Type B pancreatic cell (in vitro differentiated cells): ENCODE data around the gene SLC25A23. TPM values are rescaled to one million over a fixed set of nuclear protein-coding genes. Genes with fewer than 3 reads are reported as not detected.
"Not testable (repeated sequence)": the region's sequence is repeated elsewhere in the genome, so short reads cannot be mapped to it uniquely, and the experiment has no call there.

Experiments
- DNase-seq: peaks from one replicate; pipeline ENCODE4 v3.0.0; 2021; ENCODE audit warnings: mixed read lengths; ENCODE audit not compliant: unreplicated experiment; ENCODE audit errors: extremely low spot score
- H3K27ac Mint-ChIP-seq: 2 replicates; pipeline ENCODE4 v1.8.0; 2021; ENCODE audit warnings: mild to moderate bottlenecking, mixed read lengths
- H3K27me3 Mint-ChIP-seq: 2 replicates; pipeline ENCODE4 v1.8.0; 2021; ENCODE audit warnings: mixed read lengths
- H3K36me3 Mint-ChIP-seq: 2 replicates; pipeline ENCODE4 v1.8.0; 2021; ENCODE audit warnings: mixed read lengths
- H3K4me1 Mint-ChIP-seq: one replicate; pipeline ENCODE4 v1.8.0; 2021; ENCODE audit warnings: mixed read lengths; ENCODE audit not compliant: unreplicated experiment
- H3K4me3 Mint-ChIP-seq: 2 replicates; pipeline ENCODE4 v1.8.0; 2021; ENCODE audit warnings: mild to moderate bottlenecking, mixed read lengths
- H3K9me3 Mint-ChIP-seq: 2 replicates; pipeline ENCODE4 v1.8.0; 2021; ENCODE audit warnings: mixed read lengths
- CTCF ChIP-seq: fragments of 200-600 bp; sonication (generic); conservative IDR thresholded peaks from 2 replicates; pipeline ENCODE4 v1.5.0; 2021; ENCODE audit warnings: antibody characterized with exemption, mild to moderate bottlenecking
- total RNA-seq: library from RNA; stranded (reverse); gene quantifications from 2 replicates; pipeline ENCODE4 v1.2.1, GENCODE V29; 2021; ENCODE audit warnings: low replicate concordance

Gene SLC25A23
- total RNA-seq, 1 donor from 2014 or later: 67.5 TPM

GRCh38 chr19:6406401-6406800 is 53.2 kb downstream of the SLC25A23 start:
- H3K4me1 Mint-ChIP-seq: no peaks in the 10 kb centered on the region
- H3K27me3 Mint-ChIP-seq: no peaks in the 10 kb centered on the region
- no peaks in the 10 kb centered on the region for H3K36me3 Mint-ChIP-seq
- no peak overlapping the region for H3K4me3 Mint-ChIP-seq
- TF ChIP-seq CTCF: no peak
- no peak for DNase-seq
- H3K9me3 Mint-ChIP-seq: no peaks in the 10 kb centered on the region
- no peak overlapping the region for H3K27ac Mint-ChIP-seq

GRCh38 chr19:6402837-6403608 is 56.6 kb downstream of the SLC25A23 start:
- Mint-ChIP-seq H3K9me3 (no peaks in the 10 kb centered on the region), H3K27ac (peak overlapping the region; percentile 48), H3K4me1 (no peaks in the 10 kb centered on the region), H3K36me3 (no peaks in the 10 kb centered on the region), H3K4me3 (no peak overlapping the region), H3K27me3 (no peaks in the 10 kb centered on the region)
- no peak for TF ChIP-seq CTCF
- DNase-seq: no peak

- no peaks in the 10 kb centered on the region for H3K27me3 Mint-ChIP-seq
- no peak overlapping the region for H3K4me3 Mint-ChIP-seq
- no peak for TF ChIP-seq CTCF
- H3K9me3 Mint-ChIP-seq: no peaks in the 10 kb centered on the region
- H3K27ac Mint-ChIP-seq: no peak overlapping the region
- H3K36me3 Mint-ChIP-seq: no peaks in the 10 kb centered on the region
- DNase-seq: no peak
- H3K4me1 Mint-ChIP-seq: no peaks in the 10 kb centered on the region
Measured at GRCh38 chr19:6402058-6402457, 57.5 kb downstream of the SLC25A23 start.

GRCh38 chr19:6400062-6400944 is 59.3 kb downstream of the SLC25A23 start:
- not testable (repeated sequence) for H3K4me1 Mint-ChIP-seq, H3K4me3 Mint-ChIP-seq, H3K36me3 Mint-ChIP-seq, H3K27ac Mint-ChIP-seq, H3K9me3 Mint-ChIP-seq, H3K27me3 Mint-ChIP-seq, DNase-seq

- peaks cover 17% of the 10 kb centered on the region for H3K4me1 Mint-ChIP-seq
- no peak for DNase-seq
- H3K4me3 Mint-ChIP-seq: no peak overlapping the region
- H3K9me3 Mint-ChIP-seq: no peaks in the 10 kb centered on the region
- H3K36me3 Mint-ChIP-seq: peaks cover 3% of the 10 kb centered on the region
- no peak for TF ChIP-seq CTCF
- no peaks in the 10 kb centered on the region for H3K27me3 Mint-ChIP-seq
- no peak overlapping the region for H3K27ac Mint-ChIP-seq
Measured at GRCh38 chr19:6396305-6396704, 63.3 kb downstream of the SLC25A23 start.

GRCh38 chr19:6394831-6395230 is 64.8 kb downstream of the SLC25A23 start:
- Mint-ChIP-seq H3K4me3 (peak overlapping the region; percentile 77), H3K9me3 (no peaks in the 10 kb centered on the region), H3K27me3 (no peaks in the 10 kb centered on the region), H3K36me3 (peaks cover 8% of the 10 kb centered on the region), H3K27ac (peak overlapping the region; percentile 94), H3K4me1 (peaks cover 17% of the 10 kb centered on the region)
- no peak for DNase-seq
- TF ChIP-seq CTCF: no peak
